H1 (cell line): ENCODE data around the gene FGR. TPM values are rescaled to one million over a fixed set of nuclear protein-coding genes. Genes with fewer than 3 reads are reported as not detected.

ENCODE experiments used
- CTCF ChIA-PET: fragments of 300-600 bp; sonication (Branson Sonifier 250); formaldehyde crosslinking; loops from one replicate; lab custom pipeline; 2021; ENCODE audit not compliant: partially characterized antibody; lab: Charles Lee
- POLR2A ChIA-PET: fragments of 300-600 bp; sonication (Branson Sonifier 250); formaldehyde crosslinking; loops from one replicate; lab custom pipeline; 2021; ENCODE audit warnings: inconsistent platforms; ENCODE audit not compliant: partially characterized antibody; lab: Charles Lee
- DNase-seq, 2 experiments: peaks; one replicate each; pipeline versions ENCODE4 v3.0.0 to v3.0.0-alpha.2; 2010 to 2022; ENCODE audit warnings: low spot score in 2 of 2, low read depth in 1 of 2, mixed read lengths in 1 of 2
- FAIRE-seq: peaks from 2 replicates; lab custom pipeline; 2011; peaks lifted over from hg19 to GRCh38; lab: Jason Lieb, UNC
- H2AFZ ChIP-seq: 2 replicates; pipeline ENCODE4 v1.8.1; 2012; ENCODE audit warnings: low read length, inconsistent platforms
- H2AK5ac ChIP-seq: 2 replicates; pipeline ENCODE4 v1.6.1; 2013; ENCODE audit warnings: low read depth, low read length
- H2BK120ac ChIP-seq: replicated peaks from 2 replicates; pipeline ENCODE3; 2013; ENCODE audit warnings: low read depth, low read length, inconsistent platforms
- H2BK12ac ChIP-seq: 2 replicates; pipeline ENCODE4 v1.6.1; 2013; ENCODE audit warnings: low read depth, low read length
- H2BK15ac ChIP-seq: 2 replicates; pipeline ENCODE4 v1.6.1; 2013; ENCODE audit warnings: low read length
- H2BK20ac ChIP-seq: 2 replicates; pipeline ENCODE4 v1.6.1; 2013; ENCODE audit warnings: low read length
- H2BK5ac ChIP-seq: 2 replicates; pipeline ENCODE4 v1.6.1; 2013; ENCODE audit warnings: low read depth, low read length
- H3K14ac ChIP-seq: 2 replicates; pipeline ENCODE4 v1.6.1; 2013; ENCODE audit warnings: inconsistent platforms; ENCODE audit not compliant: insufficient read length
- H3K18ac ChIP-seq: 2 replicates; pipeline ENCODE4 v1.6.1; 2013; ENCODE audit warnings: low read length; ENCODE audit errors: extremely low read depth
- H3K23ac ChIP-seq: 2 replicates; pipeline ENCODE4 v1.6.1; 2013; ENCODE audit warnings: inconsistent platforms; ENCODE audit not compliant: insufficient read length
- H3K23me2 ChIP-seq: 2 replicates; pipeline ENCODE4 v1.6.1; 2013; ENCODE audit warnings: low read depth, low read length
- H3K27ac ChIP-seq: 2 replicates; pipeline ENCODE4 v1.6.1; 2011; ENCODE audit warnings: low read depth, low read length, inconsistent platforms
- H3K27me3 ChIP-seq, 4 experiments: replicated peaks in 1 of 4; 1 replicate in 1 of 4; 2 replicates in 3 of 4; pipeline versions ENCODE4 v1.6.1 to v1.8.1; 2011 to 2013; ENCODE audit warnings: low read length in 3 of 4, mild to moderate bottlenecking in 3 of 4, inconsistent platforms in 2 of 4, mixed read lengths in 2 of 4, moderate library complexity in 1 of 4; ENCODE audit not compliant: control insufficient read depth in 3 of 4, insufficient read depth in 3 of 4; ENCODE audit errors: extremely low read depth in 1 of 4
- H3K36me3 ChIP-seq, 4 experiments: 2 replicates each; pipeline versions ENCODE4 v1.6.1 to v1.8.1; 2011 to 2013; ENCODE audit warnings: mild to moderate bottlenecking in 4 of 4, low read length in 3 of 4, moderate library complexity in 2 of 4, control low read depth in 1 of 4, inconsistent platforms in 1 of 4; ENCODE audit not compliant: insufficient read depth in 4 of 4, control insufficient read depth in 2 of 4
- H3K4ac ChIP-seq: replicated peaks from 2 replicates; pipeline ENCODE3; 2013; ENCODE audit warnings: low read length, low read depth, mixed read lengths, inconsistent platforms; ENCODE audit not compliant: insufficient read length
- H3K4me1 ChIP-seq, 4 experiments: replicated peaks in 1 of 4; 1 replicate in 1 of 4; 2 replicates in 3 of 4; pipeline versions ENCODE4 v1.6.1 to v1.8.1; 2011 to 2013; ENCODE audit warnings: low read length in 3 of 4, inconsistent platforms in 2 of 4, mixed read lengths in 1 of 4; ENCODE audit not compliant: insufficient read depth in 4 of 4, control insufficient read depth in 3 of 4
- H3K4me2 ChIP-seq, 2 experiments: 2 replicates each; pipeline versions ENCODE4 v1.6.1 to v1.8.1; 2011 to 2013; ENCODE audit warnings: low read depth in 2 of 2, low read length in 2 of 2, control low read depth in 1 of 2, inconsistent platforms in 1 of 2, mild to moderate bottlenecking in 1 of 2; ENCODE audit not compliant: insufficient read depth in 1 of 2
- H3K4me3 ChIP-seq, 4 experiments: fragments of 200-600, 300-600 bp in 1 of 4; sonication (generic), shearing (Covaris generic), sonication (Bioruptor Twin) in 1 of 4; 2 replicates each; pipeline versions ENCODE4 v1.5.1 to v1.8.1; 2011 to 2016; ENCODE audit warnings: low read length in 4 of 4, low read depth in 3 of 4, control low read depth in 2 of 4, inconsistent platforms in 2 of 4, mild to moderate bottlenecking in 2 of 4, mixed read lengths in 1 of 4, moderate library complexity in 1 of 4; ENCODE audit not compliant: insufficient read depth in 2 of 4; ENCODE audit errors: extremely low read depth in 1 of 4
- H3K56ac ChIP-seq: replicated peaks from 2 replicates; pipeline ENCODE3; 2013; ENCODE audit warnings: low read depth, mild to moderate bottlenecking, mixed read lengths, low read length, inconsistent platforms; ENCODE audit not compliant: insufficient read length
- H3K79me1 ChIP-seq: 2 replicates; pipeline ENCODE4 v1.6.1; 2013; ENCODE audit warnings: low read depth, low read length, control low read depth
- H3K79me2 ChIP-seq, 2 experiments: 2 replicates each; pipeline versions ENCODE4 v1.6.1 to v1.8.1; 2012 to 2013; ENCODE audit warnings: low read length in 2 of 2, mild to moderate bottlenecking in 2 of 2, inconsistent platforms in 1 of 2; ENCODE audit not compliant: insufficient read depth in 2 of 2, control insufficient read depth in 1 of 2
- H3K9ac ChIP-seq, 4 experiments: replicated peaks in 1 of 4; 1 replicate in 1 of 4; 2 replicates in 3 of 4; pipeline versions ENCODE4 v1.6.1 to v1.8.1; 2011 to 2013; ENCODE audit warnings: low read depth in 3 of 4, low read length in 3 of 4, control low read depth in 2 of 4, mild to moderate bottlenecking in 2 of 4, moderate library complexity in 2 of 4, inconsistent platforms in 1 of 4; ENCODE audit errors: extremely low read depth in 1 of 4
- H3K9me3 ChIP-seq, 2 experiments: 2 replicates each; pipeline versions ENCODE4 v1.6.1 to v1.8.1; 2012 to 2013; ENCODE audit warnings: mild to moderate bottlenecking in 2 of 2, moderate library complexity in 2 of 2, control low read depth in 1 of 2, inconsistent platforms in 1 of 2, low read depth in 1 of 2, low read length in 1 of 2, mixed read lengths in 1 of 2; ENCODE audit not compliant: insufficient read depth in 2 of 2
- H4K20me1 ChIP-seq, 2 experiments: replicated peaks in 1 of 2; 2 replicates each; pipeline versions ENCODE3 to v1.8.1; 2011 to 2013; ENCODE audit warnings: inconsistent platforms in 2 of 2, low read length in 2 of 2, mild to moderate bottlenecking in 1 of 2; ENCODE audit not compliant: insufficient read depth in 2 of 2, control insufficient read depth in 1 of 2
- H4K5ac ChIP-seq: 2 replicates; pipeline ENCODE4 v1.6.1; 2013; ENCODE audit warnings: low read length, low read depth, mixed read lengths, inconsistent platforms; ENCODE audit not compliant: insufficient read length
- H4K8ac ChIP-seq: 2 replicates; pipeline ENCODE4 v1.8.0; 2013; ENCODE audit warnings: mild to moderate bottlenecking, moderate library complexity, low read length, inconsistent platforms; ENCODE audit not compliant: insufficient read depth; ENCODE audit errors: extremely low read depth
- H4K91ac ChIP-seq: replicated peaks from 2 replicates; pipeline ENCODE3; 2013; ENCODE audit warnings: low read length, mixed read lengths, inconsistent platforms; ENCODE audit not compliant: insufficient read length
- CTBP2 ChIP-seq: IDR thresholded peaks from 2 replicates; pipeline ENCODE4 v1.7.0; 2011; ENCODE audit warnings: borderline replicate concordance, mild to moderate bottlenecking, moderate library complexity, mixed read lengths, low read length; ENCODE audit not compliant: insufficient read depth, insufficient read length
- WGBS, 2 experiments: shearing (Covaris generic) in 1 of 2; methylation state at CpG; one replicate each; pipeline versions ENCODE4 v1.1.6 to v1.1.7; 2013 to 2015; ENCODE audit warnings: low lambda C conversion rate in 2 of 2, mixed read lengths in 2 of 2, inconsistent platforms in 1 of 2, low coverage in 1 of 2, missing lambda C conversion rate in 1 of 2; ENCODE audit not compliant: insufficient replicate concordance in 2 of 2, insufficient coverage in 1 of 2, insufficient read length in 1 of 2; ENCODE audit errors: extremely low coverage in 1 of 2, missing lambda C conversion rate in 1 of 2; 5-methylcytosine and 5-hydroxymethylcytosine counted together
- polyA plus RNA-seq, 7 experiments: library from polyadenylated mRNA; depleted of rRNA in 3 of 7; stranded (reverse) in 5 of 7; unstranded in 2 of 7; fragments of >200 nt in 5 of 7; fragments of 200-250 nt in 2 of 7; gene quantifications; 1 replicate in 5 of 7; 2 replicates in 1 of 7; 4 replicates in 1 of 7; pipeline versions ENCODE4 v1.2.1 to v1.2.3, GENCODE V29; 2011 to 2013; ENCODE audit warnings: missing spikeins in 2 of 7, mixed read lengths in 2 of 7
- total RNA-seq: library from RNA; stranded (reverse); fragmentation: NEBNext Ultra II Directional; extraction: Animal tissue kit (Norgen Biotek cat#: 25700); gene quantifications from 2 replicates; pipeline ENCODE4 v1.2.1, GENCODE V29; 2021

Gene FGR
- total and polyA plus RNA-seq, 2 of the 8 experiments (the other 6 are each of a cell fraction or from before 2014, with no cell fraction given) = 0.22 to 0.95 TPM

GRCh38 chr1:27630859-27631491, 4.0 kb downstream of the FGR start:
- CTCF ChIA-PET = interaction anchor here (0.8 to 5.3 kb wide), 8 partner anchors 9 to 243 kb away, joined by 3 to 49 read pairs (median 8); no protein-coding TSS in a partner anchor
- FAIRE-seq = no peak
- POLR2A ChIA-PET = no interaction called here
- TF ChIP-seq CTBP2 = no peak

More at GRCh38 chr1:27630859-27631491, 4.0 kb downstream of the FGR start:
- 94% methylated on average over 5 of the region's 5 CpGs; no CpG with 5 or more reads in 1 of the 2 experiments for WGBS, 2 experiments
- H3K79me1 ChIP-seq = no peaks in the 10 kb centered on the region
- no peak overlapping the region for H2AFZ ChIP-seq
- no peak overlapping the region for H2AK5ac ChIP-seq
- H3K14ac ChIP-seq = no peak overlapping the region
- H3K36me3 ChIP-seq = no peaks in the 10 kb centered on the region
- H3K27ac ChIP-seq = no peak overlapping the region
- no peak overlapping the region for H3K23ac ChIP-seq
- H2BK120ac ChIP-seq = no peak overlapping the region
- DNase-seq = no peak
- H3K9ac ChIP-seq = no peak overlapping the region
- H3K4me3 ChIP-seq = no peak overlapping the region
- H3K4me1 ChIP-seq = peaks cover 0 to 12% (median 4%) of the 10 kb centered on the region in 4 experiments; a peak in 6 of 7 replicates
- no peak overlapping the region for H2BK15ac ChIP-seq
- H4K5ac ChIP-seq = no peak overlapping the region
- H3K56ac ChIP-seq = no peak overlapping the region
- no peaks in the 10 kb centered on the region for H4K20me1 ChIP-seq
- H4K91ac ChIP-seq = no peak overlapping the region
- H3K4me2 ChIP-seq = no peak overlapping the region
- H3K18ac ChIP-seq = no peak overlapping the region; the same call in 1 of the 2 replicates
- H3K9me3 ChIP-seq = no peaks in the 10 kb centered on the region
- no peak overlapping the region; the same call in 1 of the 2 replicates for H4K8ac ChIP-seq
- H3K27me3 ChIP-seq = peaks cover 19 to 36% (median 31%) of the 10 kb centered on the region in 4 experiments
- H2BK12ac ChIP-seq = peak overlapping the region; percentile 68; the same call in 1 of the 2 replicates
- H3K79me2 ChIP-seq = no peaks in the 10 kb centered on the region
- peaks cover 6% of the 10 kb centered on the region; the same call in 1 of the 2 replicates for H3K23me2 ChIP-seq
- H2BK5ac ChIP-seq = peak overlapping the region; percentile 52; the same call in 1 of the 2 replicates
- H2BK20ac ChIP-seq = no peak overlapping the region
- no peak overlapping the region for H3K4ac ChIP-seq
